ENCODE measurements around the gene ODF2.

GRCh38 chr9:128473104-128473503 lies 17.3 kb downstream of the ODF2 start:
- TF ChIP-seq CTCF (conservative IDR thresholded peaks at IDR 0.05; ENCODE audit: low read depth in 2 of 2) (no peak), POLR2AphosphoS5 (IDR thresholded peaks at IDR 0.05; ENCODE audit: low read depth) (no peak), EZH2phosphoT487 (IDR thresholded peaks at IDR 0.05; ENCODE audit: unreplicated experiment) (no peak), ZNF114 (CRISPR knock-in tag; IDR thresholded peaks at IDR 0.05) (no peak)

All from GM23338 (cell line).